ENCODE results near the gene RNF43.

DNA sequence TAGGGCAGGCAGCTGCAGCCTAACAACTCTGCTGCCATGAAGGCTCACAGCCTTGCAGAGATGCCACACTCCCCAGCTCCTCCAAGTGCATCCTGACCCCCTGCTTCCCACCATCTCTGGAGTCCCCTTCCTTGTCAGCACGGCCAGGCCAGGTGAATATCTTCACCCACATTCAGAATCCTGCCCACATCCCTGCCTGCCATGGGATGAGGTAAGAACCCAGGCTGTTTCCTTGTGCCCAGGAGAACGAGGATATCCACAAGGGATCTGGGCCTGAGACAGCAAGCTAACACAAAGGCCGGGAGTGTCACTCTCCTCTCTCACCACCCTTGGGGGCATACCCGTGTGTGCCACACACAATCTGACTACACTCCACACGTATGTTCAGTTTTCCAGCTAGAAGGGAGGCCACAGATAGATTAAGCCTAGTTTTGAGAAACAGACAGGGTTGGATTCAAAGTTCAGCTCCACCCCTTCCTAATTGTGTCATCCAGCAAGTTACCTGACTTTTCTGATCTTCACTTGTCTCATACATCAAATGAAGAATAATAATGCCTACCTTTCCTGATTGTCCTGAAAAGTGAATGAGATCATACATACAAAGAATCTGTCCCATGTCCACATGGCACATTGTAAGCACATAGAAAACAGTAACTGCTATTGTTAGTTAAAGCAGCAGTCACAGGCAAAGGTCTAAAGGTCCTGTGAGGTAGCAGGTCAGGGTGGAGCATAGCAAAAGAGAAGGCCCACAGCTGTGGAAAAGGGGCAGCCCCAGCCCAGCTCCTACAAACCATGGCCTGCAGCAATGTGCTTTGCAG lies 47.9 kb downstream of the RNF43 start:
- TF ChIP-seq EZH2 (IDR thresholded peaks at IDR 0.05; ENCODE audit: insufficient read depth, poor library complexity, severe bottlenecking), result no peak
- no peak for TF ChIP-seq EZH2phosphoT487 (IDR thresholded peaks at IDR 0.05; ENCODE audit: insufficient read depth, low read depth)

Data from GM23248 (cell line).